Measurements from ENCODE around the gene CDH24. TPM values are rescaled to one million over a fixed set of nuclear protein-coding genes. Genes with fewer than 3 reads are reported as not detected.

The CDH24 gene
- total RNA-seq, 4 donors from 2014 or later, result 3.4 to 8.4 (median 5.7) TPM

DNA sequence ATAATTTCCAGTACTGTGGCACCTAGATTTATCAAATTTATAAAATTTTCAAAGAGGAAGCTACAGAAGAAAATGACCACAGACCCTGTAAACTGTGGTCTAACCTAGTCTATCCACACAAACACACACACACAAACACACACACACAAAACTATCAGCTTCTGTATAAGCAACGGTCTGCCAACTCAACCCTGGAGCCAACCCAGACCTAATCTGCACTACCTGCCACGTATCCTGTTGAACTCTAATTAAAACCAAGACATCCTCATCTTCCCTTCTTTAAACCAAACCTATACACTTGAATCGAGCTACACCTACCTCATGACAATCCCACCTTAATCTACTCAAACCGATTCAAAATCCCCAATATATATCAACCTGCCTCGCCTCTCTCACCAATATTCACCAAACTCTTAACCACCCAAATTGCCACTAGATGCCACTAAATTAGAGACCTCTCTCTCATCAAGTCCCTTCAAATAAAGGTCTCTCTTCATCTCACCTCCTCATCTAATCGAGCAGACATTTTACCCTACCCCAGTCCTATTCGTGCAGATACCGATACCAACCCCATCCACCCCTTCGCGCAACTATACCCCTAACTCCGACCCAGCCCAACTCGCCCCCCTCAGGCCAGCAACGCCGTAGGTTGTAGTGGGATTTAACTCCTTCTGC is 36.8 kb upstream of the CDH24 start:
- TF ChIP-seq, protein P1, sequence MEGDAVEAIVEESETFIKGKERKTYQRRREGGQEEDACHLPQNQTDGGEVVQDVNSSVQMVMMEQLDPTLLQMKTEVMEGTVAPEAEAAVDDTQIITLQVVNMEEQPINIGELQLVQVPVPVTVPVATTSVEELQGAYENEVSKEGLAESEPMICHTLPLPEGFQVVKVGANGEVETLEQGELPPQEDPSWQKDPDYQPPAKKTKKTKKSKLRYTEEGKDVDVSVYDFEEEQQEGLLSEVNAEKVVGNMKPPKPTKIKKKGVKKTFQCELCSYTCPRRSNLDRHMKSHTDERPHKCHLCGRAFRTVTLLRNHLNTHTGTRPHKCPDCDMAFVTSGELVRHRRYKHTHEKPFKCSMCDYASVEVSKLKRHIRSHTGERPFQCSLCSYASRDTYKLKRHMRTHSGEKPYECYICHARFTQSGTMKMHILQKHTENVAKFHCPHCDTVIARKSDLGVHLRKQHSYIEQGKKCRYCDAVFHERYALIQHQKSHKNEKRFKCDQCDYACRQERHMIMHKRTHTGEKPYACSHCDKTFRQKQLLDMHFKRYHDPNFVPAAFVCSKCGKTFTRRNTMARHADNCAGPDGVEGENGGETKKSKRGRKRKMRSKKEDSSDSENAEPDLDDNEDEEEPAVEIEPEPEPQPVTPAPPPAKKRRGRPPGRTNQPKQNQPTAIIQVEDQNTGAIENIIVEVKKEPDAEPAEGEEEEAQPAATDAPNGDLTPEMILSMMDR (IDR thresholded peaks at IDR 0.05), result no peak
- TF ChIP-seq POLR2A (IDR thresholded peaks at IDR 0.05) (no peak), POLR2AphosphoS5 (IDR thresholded peaks at IDR 0.05) (no peak), EP300 (IDR thresholded peaks at IDR 0.05) (no peak)
- Histone ChIP-seq H3K4me1 (peaks cover 39% of the 10 kb centered on the region), H3K9me3 (no peaks in the 10 kb centered on the region), H3K27ac (peak overlapping the region; percentile 99), H3K27me3 (no peaks in the 10 kb centered on the region), H3K4me3 (peak overlapping the region; percentile 74), H3K36me3 (peaks cover 48% of the 10 kb centered on the region)
- WGBS, result under 1% methylated on average over 14 of the region's 14 CpGs
- no peak for DNase-seq (ENCODE audit: low spot score in 2 of 2)

DNA sequence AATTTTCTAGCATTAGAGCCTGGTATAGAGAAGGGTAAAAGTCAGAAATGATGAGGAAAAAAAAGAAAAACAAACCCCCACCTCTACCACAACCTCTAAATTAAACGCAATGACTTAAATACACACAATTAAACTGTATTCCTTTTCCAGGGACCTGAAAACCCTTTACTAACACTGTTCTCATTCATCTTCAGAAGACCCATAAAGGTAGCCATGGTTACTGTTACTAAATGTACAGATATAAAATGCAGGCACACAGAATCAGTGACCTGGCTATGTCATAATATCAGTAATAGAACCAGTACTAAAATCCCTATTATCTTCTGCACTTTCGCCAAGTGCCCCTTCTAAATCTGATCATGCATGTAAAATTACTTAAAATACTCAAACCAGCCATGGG is 36.2 kb upstream of the CDH24 start:
- no peak for DNase-seq (ENCODE audit: low spot score in 2 of 2)
- peaks cover 39% of the 10 kb centered on the region for H3K4me1 ChIP-seq

DNA sequence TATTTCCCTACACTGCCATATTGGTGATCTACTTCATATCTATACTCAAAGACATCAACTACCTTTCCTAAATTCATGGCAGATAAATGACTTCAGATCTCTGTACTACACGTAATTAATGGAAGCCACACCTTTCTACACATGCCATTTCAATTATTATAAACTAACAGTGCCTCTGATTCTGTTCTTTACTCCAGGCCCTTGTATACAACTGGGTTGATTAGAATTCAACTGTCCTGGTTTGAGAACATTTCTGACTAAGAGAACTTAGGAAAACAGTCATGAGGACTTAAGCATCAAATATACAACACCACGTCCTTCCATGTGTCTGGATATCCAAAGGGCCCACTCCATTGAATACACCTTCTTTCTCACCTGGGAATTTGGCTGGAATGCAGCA is 35.8 kb upstream of the CDH24 start:
- Histone ChIP-seq H3K4me3 (no peak overlapping the region), H3K27me3 (no peaks in the 10 kb centered on the region), H3K4me1 (peaks cover 39% of the 10 kb centered on the region), H3K9me3 (no peaks in the 10 kb centered on the region), H3K27ac (no peak overlapping the region), H3K36me3 (peaks cover 51% of the 10 kb centered on the region)
- WGBS, result 57% methylated on average over 2 of the region's 2 CpGs
- DNase-seq (ENCODE audit: low spot score in 2 of 2), result no peak
- TF ChIP-seq POLR2A (IDR thresholded peaks at IDR 0.05) (no peak), POLR2AphosphoS5 (IDR thresholded peaks at IDR 0.05) (no peak), EP300 (IDR thresholded peaks at IDR 0.05) (no peak)
- TF ChIP-seq, protein P1 (IDR thresholded peaks at IDR 0.05), result no peak

More for the DNA sequence above, 36.2 kb upstream of the CDH24 start:
- WGBS, result 85% methylated on average over 2 of the region's 2 CpGs
- TF ChIP-seq EP300 (IDR thresholded peaks at IDR 0.05) (no peak), POLR2AphosphoS5 (IDR thresholded peaks at IDR 0.05) (no peak), POLR2A (IDR thresholded peaks at IDR 0.05) (no peak)
- TF ChIP-seq, protein P1 (IDR thresholded peaks at IDR 0.05), result no peak
- Histone ChIP-seq H3K27me3 (no peaks in the 10 kb centered on the region), H3K4me3 (peak overlapping the region; percentile 74), H3K9me3 (no peaks in the 10 kb centered on the region), H3K36me3 (peaks cover 51% of the 10 kb centered on the region), H3K27ac (no peak overlapping the region)

DNA sequence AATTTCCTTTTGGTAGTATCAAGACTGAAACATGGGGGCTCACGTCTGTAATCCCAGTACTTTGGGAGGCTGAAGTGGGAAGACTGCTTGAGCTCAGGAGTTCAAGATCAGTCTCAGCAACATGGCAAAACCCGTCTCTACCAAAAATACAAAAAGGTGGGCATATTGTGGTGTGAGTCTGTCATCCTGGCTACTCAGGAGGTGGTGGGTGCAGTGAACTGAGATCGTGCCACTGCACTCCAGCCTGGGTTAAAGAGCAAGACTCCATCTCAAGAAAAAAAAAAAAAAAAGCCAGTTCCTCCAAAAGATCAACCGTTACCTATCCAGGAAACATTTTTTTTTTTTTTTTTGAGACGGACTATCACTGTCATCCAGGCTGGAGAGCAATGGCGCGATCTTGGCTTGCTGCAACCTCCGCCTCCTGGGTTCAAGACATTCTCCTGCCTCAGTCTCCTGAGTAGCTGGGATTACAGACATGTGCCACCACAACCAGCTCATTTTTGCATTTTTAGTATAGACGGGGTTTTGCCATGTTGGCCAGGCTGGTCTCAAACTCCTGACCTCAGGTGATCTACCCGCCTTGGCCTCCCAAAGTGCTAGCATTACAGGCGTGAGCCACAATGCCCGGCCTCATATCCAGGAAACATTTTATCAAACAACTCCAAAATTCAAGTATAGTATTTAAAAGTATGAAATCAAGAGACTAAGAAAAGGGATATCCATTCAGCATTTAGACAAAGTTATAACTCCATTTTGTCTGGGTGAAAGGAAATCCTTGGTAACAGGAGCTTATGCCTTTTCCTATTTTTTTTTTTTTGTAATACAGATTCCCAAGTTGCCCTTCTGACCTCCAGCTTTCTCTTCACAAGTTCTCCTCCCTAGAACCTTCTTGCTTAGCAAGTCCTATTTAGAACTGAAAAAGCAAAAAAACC is 34.2 kb upstream of the CDH24 start:
- Histone ChIP-seq H3K9me3 (no peaks in the 10 kb centered on the region), H3K27me3 (no peaks in the 10 kb centered on the region), H3K4me1 (peaks cover 29% of the 10 kb centered on the region), H3K4me3 (no peak overlapping the region), H3K36me3 (peaks cover 60% of the 10 kb centered on the region), H3K27ac (no peak overlapping the region)
- 82% methylated on average over 12 of the region's 12 CpGs for WGBS
- TF ChIP-seq EP300 (IDR thresholded peaks at IDR 0.05) (no peak), POLR2A (IDR thresholded peaks at IDR 0.05) (no peak), POLR2AphosphoS5 (IDR thresholded peaks at IDR 0.05) (no peak)
- TF ChIP-seq, protein P1 (IDR thresholded peaks at IDR 0.05), result no peak
- no peak for DNase-seq (ENCODE audit: low spot score in 2 of 2)

DNA sequence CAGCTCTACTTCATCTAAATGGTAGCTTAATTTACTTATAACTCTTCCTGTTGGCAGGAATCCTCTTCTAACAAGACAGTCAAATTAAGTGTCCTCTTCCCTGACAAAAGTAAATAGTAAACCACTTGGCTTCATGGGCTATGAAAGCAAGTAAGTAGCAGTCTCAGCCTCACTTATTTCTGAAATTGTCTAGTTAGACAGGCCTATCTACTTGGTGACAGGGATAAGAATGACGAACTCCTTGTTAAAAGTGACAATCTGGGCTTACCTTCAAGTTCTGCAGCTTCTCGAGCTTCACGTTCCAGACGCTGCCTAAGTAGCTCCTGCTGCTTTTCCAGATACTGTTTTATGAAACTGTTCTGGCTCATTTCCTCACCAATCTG is 32.9 kb upstream of the CDH24 start:
- TF ChIP-seq POLR2AphosphoS5 (IDR thresholded peaks at IDR 0.05) (no peak), POLR2A (IDR thresholded peaks at IDR 0.05) (no peak), EP300 (IDR thresholded peaks at IDR 0.05) (no peak)
- TF ChIP-seq, protein P1 (IDR thresholded peaks at IDR 0.05), result no peak
- H3K36me3 ChIP-seq, result peaks cover 73% of the 10 kb centered on the region
- peaks cover 25% of the 10 kb centered on the region for H3K4me1 ChIP-seq

More for the DNA sequence above, 32.9 kb upstream of the CDH24 start:
- Histone ChIP-seq H3K27ac (no peak overlapping the region), H3K4me3 (no peak overlapping the region), H3K9me3 (no peaks in the 10 kb centered on the region), H3K27me3 (no peaks in the 10 kb centered on the region)
- DNase-seq (ENCODE audit: low spot score in 2 of 2), result no peak
- WGBS, result 67% methylated on average over 4 of the region's 4 CpGs
